Loucy (cell line): ENCODE results near the gene ARHGAP22.

Experiments
- EZH2phosphoT487 ChIP-seq: fragments of 200-600 bp; IDR thresholded peaks from 2 replicates; pipeline ENCODE4 v1.6.1; 2018; ENCODE audit warnings: antibody characterized with exemption, mild to moderate bottlenecking, moderate library complexity, borderline replicate concordance
- TF ChIP-seq, protein P1 (sequence below): fragments of 200-600 bp; sonication (generic); conservative IDR thresholded peaks from 2 replicates; pipeline ENCODE4 v1.5.1; 2014; ENCODE audit warnings: mild to moderate bottlenecking, antibody characterized with exemption, low read length

DNA sequence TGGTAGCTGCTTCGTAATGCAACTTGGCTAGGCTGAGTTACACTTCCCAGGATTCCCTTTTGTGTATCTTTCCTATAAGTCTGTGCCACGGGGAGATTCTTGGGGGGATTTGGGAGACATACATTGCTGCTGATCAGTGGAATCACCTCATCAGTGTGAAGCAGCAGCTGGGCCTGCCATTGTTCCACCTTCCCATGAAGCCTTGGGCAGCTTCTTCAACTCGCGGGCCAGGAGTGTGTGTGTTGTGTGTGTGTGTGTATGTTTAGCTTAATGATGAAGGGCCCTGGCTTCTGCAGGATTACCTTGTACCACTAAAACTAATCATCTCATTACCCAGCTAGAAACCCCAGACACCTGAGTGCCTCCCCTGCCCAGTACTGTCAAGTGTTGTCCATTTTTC, 33.3 kb upstream of the ARHGAP22 start:
- TF ChIP-seq, protein P1, sequence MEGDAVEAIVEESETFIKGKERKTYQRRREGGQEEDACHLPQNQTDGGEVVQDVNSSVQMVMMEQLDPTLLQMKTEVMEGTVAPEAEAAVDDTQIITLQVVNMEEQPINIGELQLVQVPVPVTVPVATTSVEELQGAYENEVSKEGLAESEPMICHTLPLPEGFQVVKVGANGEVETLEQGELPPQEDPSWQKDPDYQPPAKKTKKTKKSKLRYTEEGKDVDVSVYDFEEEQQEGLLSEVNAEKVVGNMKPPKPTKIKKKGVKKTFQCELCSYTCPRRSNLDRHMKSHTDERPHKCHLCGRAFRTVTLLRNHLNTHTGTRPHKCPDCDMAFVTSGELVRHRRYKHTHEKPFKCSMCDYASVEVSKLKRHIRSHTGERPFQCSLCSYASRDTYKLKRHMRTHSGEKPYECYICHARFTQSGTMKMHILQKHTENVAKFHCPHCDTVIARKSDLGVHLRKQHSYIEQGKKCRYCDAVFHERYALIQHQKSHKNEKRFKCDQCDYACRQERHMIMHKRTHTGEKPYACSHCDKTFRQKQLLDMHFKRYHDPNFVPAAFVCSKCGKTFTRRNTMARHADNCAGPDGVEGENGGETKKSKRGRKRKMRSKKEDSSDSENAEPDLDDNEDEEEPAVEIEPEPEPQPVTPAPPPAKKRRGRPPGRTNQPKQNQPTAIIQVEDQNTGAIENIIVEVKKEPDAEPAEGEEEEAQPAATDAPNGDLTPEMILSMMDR: no peak
- TF ChIP-seq EZH2phosphoT487: no peak
